Measurements from ENCODE around the gene PDXK. TPM values are rescaled to one million over a fixed set of nuclear protein-coding genes. Genes with fewer than 3 reads are reported as not detected.

The PDXK gene
- total and polyA plus RNA-seq, 12 donors = 43.0 to 202 (median 95.3) TPM

DNA sequence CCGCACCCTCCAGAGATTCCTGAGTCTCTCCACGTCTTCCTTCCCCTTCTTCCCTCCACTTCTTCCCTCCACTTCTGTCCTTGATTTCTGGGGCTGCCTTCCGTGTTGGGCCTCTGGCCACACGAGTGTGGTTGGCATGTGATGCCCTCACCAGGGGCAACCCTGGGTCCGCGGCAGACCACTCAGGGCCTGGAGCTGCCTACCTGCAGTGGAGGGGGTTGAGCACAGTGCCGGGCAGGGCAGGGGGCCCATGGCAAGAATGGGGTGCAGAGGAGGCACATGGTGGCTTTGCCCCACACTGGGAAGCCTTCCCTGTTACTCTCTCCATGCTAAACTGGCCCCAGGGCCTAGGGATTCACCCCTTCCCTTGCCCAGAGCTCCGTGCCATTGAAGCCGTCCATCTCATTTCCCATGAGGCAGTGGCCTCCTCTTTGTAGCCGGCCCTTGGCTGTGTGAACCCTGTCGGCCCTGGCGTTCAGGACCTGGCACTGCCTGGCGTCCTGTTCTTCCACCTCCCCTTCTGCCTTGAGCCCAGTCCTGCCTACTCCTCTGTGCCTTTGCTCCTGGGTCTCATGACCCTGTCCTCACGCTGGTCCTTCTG is 83.9 kb downstream of the PDXK start:
- Histone ChIP-seq H3K36me3 (replicated peaks in 1 of 2) (peaks cover 0 to 62% of the 10 kb centered on the region in 2 donors), H3K27me3 (no peaks in the 10 kb centered on the region), H3K27ac (no peak overlapping the region), H3K4me3 (no peak overlapping the region), H3K9me3 (replicated peaks in 1 of 3) (no peaks in the 10 kb centered on the region), H3K4me1 (replicated peaks in 1 of 2) (no peaks in the 10 kb centered on the region)
- DNase-seq = no peak
- WGBS, 4 donors = 86 to 94% (median 89%) methylated on average over 9 to 14 of the region's 14 CpGs
- intact Hi-C loops (cut with DNase I) = loop anchor here in 1 of 2 donors (10.0 kb wide), 1 partner anchor 142 kb away; no protein-coding TSS in a partner anchor
- TF ChIP-seq, protein P1, sequence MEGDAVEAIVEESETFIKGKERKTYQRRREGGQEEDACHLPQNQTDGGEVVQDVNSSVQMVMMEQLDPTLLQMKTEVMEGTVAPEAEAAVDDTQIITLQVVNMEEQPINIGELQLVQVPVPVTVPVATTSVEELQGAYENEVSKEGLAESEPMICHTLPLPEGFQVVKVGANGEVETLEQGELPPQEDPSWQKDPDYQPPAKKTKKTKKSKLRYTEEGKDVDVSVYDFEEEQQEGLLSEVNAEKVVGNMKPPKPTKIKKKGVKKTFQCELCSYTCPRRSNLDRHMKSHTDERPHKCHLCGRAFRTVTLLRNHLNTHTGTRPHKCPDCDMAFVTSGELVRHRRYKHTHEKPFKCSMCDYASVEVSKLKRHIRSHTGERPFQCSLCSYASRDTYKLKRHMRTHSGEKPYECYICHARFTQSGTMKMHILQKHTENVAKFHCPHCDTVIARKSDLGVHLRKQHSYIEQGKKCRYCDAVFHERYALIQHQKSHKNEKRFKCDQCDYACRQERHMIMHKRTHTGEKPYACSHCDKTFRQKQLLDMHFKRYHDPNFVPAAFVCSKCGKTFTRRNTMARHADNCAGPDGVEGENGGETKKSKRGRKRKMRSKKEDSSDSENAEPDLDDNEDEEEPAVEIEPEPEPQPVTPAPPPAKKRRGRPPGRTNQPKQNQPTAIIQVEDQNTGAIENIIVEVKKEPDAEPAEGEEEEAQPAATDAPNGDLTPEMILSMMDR (IDR thresholded peaks at IDR 0.05) = no peak
- no peak for TF ChIP-seq POLR2A (IDR thresholded peaks at IDR 0.05)

DNA sequence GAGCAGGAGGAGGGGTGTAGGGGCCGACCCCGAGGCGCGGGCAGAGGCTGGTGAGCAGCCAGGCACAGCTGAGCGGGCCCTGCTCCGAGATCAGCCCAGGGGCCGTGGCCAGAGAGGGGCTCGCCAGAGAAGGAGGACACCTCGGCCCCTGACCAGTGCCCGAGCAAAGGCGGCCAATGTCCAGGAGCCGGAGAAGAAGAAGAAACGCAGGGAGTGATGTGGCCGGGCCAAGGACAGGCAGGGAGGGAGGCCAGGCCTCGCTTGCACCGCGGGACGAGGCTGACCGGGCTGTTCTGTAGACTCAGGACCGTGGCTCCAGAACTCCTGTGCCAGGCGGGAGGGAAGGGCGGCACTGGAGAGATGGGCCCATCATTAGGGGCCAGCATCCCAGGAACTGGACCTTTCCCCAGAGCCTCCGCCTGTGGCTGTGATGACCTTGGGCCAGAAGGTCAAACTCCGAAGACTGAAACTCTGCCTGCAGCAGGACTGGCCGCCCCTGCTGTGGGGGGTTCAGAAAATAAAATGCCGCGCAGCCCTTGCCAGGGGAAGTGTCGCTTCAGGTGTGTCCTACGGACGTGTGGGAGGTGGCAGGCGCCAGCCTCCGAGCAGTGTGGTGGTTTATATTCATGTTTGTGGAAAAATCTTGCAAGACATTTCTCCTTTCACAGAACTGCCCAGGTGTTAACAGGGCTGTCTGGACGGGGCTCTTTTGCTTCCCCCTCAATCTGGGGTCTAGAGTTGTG is 84.8 kb downstream of the PDXK start:
- intact Hi-C loops (cut with DNase I) = loop anchor here in 1 of 2 donors (10.0 kb wide), 1 partner anchor 141 kb away; no protein-coding TSS in a partner anchor
- Histone ChIP-seq H3K4me3 (no peak overlapping the region), H3K9me3 (replicated peaks in 1 of 3) (no peaks in the 10 kb centered on the region), H3K36me3 (replicated peaks in 1 of 2) (peaks cover 0 to 53% of the 10 kb centered on the region in 2 donors), H3K27me3 (no peaks in the 10 kb centered on the region), H3K27ac (no peak overlapping the region), H3K4me1 (replicated peaks in 1 of 2) (no peaks in the 10 kb centered on the region)
- DNase-seq = no peak
- 75 to 88% (median 79%) methylated on average over 27 to 33 of the region's 33 CpGs for WGBS, 4 donors
- TF ChIP-seq, protein P1 (IDR thresholded peaks at IDR 0.05) = no peak
- TF ChIP-seq POLR2A (IDR thresholded peaks at IDR 0.05) = no peak

GRCh38 chr21:43805275-43805800 is 86.4 kb downstream of the PDXK start:
- Histone ChIP-seq H3K27ac (no peak overlapping the region), H3K4me3 (no peak overlapping the region), H3K36me3 (replicated peaks in 1 of 2) (peaks cover 0 to 36% of the 10 kb centered on the region in 2 donors), H3K9me3 (replicated peaks in 1 of 3) (no peaks in the 10 kb centered on the region), H3K4me1 (replicated peaks in 1 of 2) (no peaks in the 10 kb centered on the region), H3K27me3 (no peaks in the 10 kb centered on the region)
- no peak for DNase-seq
- 79 to 91% (median 86%) methylated on average over 14 of the region's 14 CpGs for WGBS, 4 donors
- TF ChIP-seq, protein P1 (IDR thresholded peaks at IDR 0.05) = no peak
- no peak for TF ChIP-seq POLR2A (IDR thresholded peaks at IDR 0.05)
- intact Hi-C loops (cut with DNase I) = loop anchor here in 1 of 2 donors (10.0 kb wide), 1 partner anchor 139 kb away; no protein-coding TSS in a partner anchor

DNA sequence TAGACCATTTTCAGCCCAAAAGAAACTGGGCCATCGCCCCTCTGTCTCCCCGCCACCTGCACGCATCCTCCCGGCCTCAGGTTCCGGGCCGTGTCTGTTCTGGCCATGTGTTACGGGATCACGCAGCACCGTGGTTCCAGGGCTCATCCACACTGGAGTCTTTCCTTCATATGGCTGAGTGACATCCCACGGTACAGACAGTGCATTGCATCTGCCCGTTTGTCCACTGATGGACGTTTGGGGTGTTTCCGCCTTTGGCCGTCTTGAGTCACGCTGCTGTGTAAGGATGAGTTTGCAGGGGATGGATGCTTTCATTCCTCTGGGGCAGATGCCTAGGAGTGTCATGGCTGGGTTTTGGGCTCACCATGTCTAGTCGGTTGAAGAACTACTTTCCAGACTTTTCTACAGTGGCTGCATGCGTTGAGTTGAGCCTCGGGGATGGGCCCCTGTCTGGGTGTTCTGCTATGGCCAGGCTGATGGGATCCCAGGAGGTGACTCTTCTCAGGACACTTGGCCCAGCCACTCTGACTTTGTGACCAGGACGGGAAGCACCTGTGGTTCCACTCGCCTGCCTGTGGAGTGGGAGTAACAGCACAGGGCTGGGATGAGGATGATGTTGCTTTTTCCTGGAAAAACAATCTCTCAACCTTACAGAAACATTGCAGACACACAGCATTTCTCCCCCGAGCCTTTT is 87.2 kb downstream of the PDXK start:
- Histone ChIP-seq H3K36me3 (replicated peaks in 1 of 2) (peaks cover 0 to 28% of the 10 kb centered on the region in 2 donors), H3K4me1 (replicated peaks in 1 of 2) (peaks cover 0 to 6% of the 10 kb centered on the region in 2 donors), H3K4me3 (no peak overlapping the region), H3K27ac (no peak overlapping the region), H3K27me3 (no peaks in the 10 kb centered on the region), H3K9me3 (replicated peaks in 1 of 3) (no peaks in the 10 kb centered on the region)
- intact Hi-C loops (cut with DNase I) = loop anchor here in 1 of 2 donors (10.0 kb wide), 1 partner anchor 139 kb away; no protein-coding TSS in a partner anchor
- no peak for TF ChIP-seq POLR2A (IDR thresholded peaks at IDR 0.05)
- TF ChIP-seq, protein P1 (IDR thresholded peaks at IDR 0.05) = no peak
- no peak for DNase-seq
- 87 to 92% (median 90%) methylated on average over 19 to 21 of the region's 21 CpGs for WGBS, 4 donors

All from adrenal gland (tissue), 12 donors.